Liver (tissue), 9 donors: ENCODE data around the gene FOXO3. TPM values are rescaled to one million over a fixed set of nuclear protein-coding genes. Genes with fewer than 3 reads are reported as not detected.

Source experiments
- DNase-seq: peaks from one replicate; pipeline ENCODE4 v3.0.0-alpha.2; 2017; ENCODE audit warnings: low spot score
- H3K27ac ChIP-seq, 2 donors: one replicate each; pipeline ENCODE4 v1.7.0; 2013; ENCODE audit warnings: inconsistent platforms in 2 of 2, low read length in 2 of 2, control low read depth in 1 of 2, low read depth in 1 of 2, mild to moderate bottlenecking in 1 of 2
- H3K27me3 ChIP-seq, 4 donors: one replicate each; pipeline versions ENCODE4 v1.6.1 to v1.7.0; 2013; ENCODE audit warnings: low read length in 3 of 4, inconsistent platforms in 1 of 4, mild to moderate bottlenecking in 1 of 4, moderate library complexity in 1 of 4; ENCODE audit not compliant: control insufficient read depth in 4 of 4, insufficient read depth in 4 of 4
- H3K36me3 ChIP-seq, 4 donors: one replicate each; pipeline versions ENCODE4 v1.6.1 to v1.7.0; 2013; ENCODE audit warnings: low read length in 3 of 4, mild to moderate bottlenecking in 3 of 4, low read depth in 1 of 4, moderate library complexity in 1 of 4; ENCODE audit not compliant: control insufficient read depth in 4 of 4, insufficient read depth in 3 of 4
- H3K4me1 ChIP-seq, 4 donors: one replicate each; pipeline versions ENCODE4 v1.6.1 to v1.7.0; 2013; ENCODE audit warnings: low read length in 3 of 4, mild to moderate bottlenecking in 3 of 4, moderate library complexity in 1 of 4; ENCODE audit not compliant: control insufficient read depth in 4 of 4, insufficient read depth in 4 of 4
- H3K4me3 ChIP-seq, 3 donors: one replicate each; pipeline versions ENCODE4 v1.6.1 to v1.7.0; 2013; ENCODE audit warnings: low read length in 3 of 3, control low read depth in 1 of 3, low read depth in 1 of 3, mild to moderate bottlenecking in 1 of 3
- H3K9ac ChIP-seq, 2 donors: one replicate each; pipeline ENCODE4 v1.7.0; 2013; ENCODE audit warnings: low read length in 2 of 2, mild to moderate bottlenecking in 2 of 2, moderate library complexity in 2 of 2, control low read depth in 1 of 2, low read depth in 1 of 2
- H3K9me3 ChIP-seq, 4 donors: one replicate each; pipeline versions ENCODE4 v1.6.1 to v1.7.0; 2013; ENCODE audit warnings: low read length in 3 of 4; ENCODE audit not compliant: control insufficient read depth in 4 of 4
- ATF3 ChIP-seq: IDR thresholded peaks from 2 replicates; pipeline ENCODE4 v1.6.1; 2016; ENCODE audit warnings: antibody characterized with exemption
- CTCF ChIP-seq: fragments of 150-350 bp; IDR thresholded peaks from 2 replicates; pipeline ENCODE4 v1.5.1; 2017; ENCODE audit warnings: improper control_type of control experiment, low read depth, low read length; ENCODE audit not compliant: missing input control
- EGR1 ChIP-seq, 2 donors: IDR thresholded peaks; 2 replicates each; pipeline ENCODE4 v1.6.1; 2016 to 2018; ENCODE audit warnings: antibody characterized with exemption in 2 of 2, low read depth in 2 of 2
- FOXA1 ChIP-seq: IDR thresholded peaks from 2 replicates; pipeline ENCODE4 v1.6.1; 2016; ENCODE audit warnings: antibody characterized with exemption
- FOXA2 ChIP-seq: IDR thresholded peaks from 2 replicates; pipeline ENCODE4 v1.6.1; 2016; ENCODE audit warnings: antibody characterized with exemption
- GABPA ChIP-seq, 2 donors: IDR thresholded peaks in 1 of 2; conservative IDR thresholded peaks in 1 of 2; 2 replicates each; pipeline ENCODE4 v1.6.1; 2016; ENCODE audit warnings: antibody characterized with exemption in 2 of 2, mild to moderate bottlenecking in 1 of 2, moderate library complexity in 1 of 2
- HNF4A ChIP-seq, 2 donors: conservative IDR thresholded peaks; 2 replicates each; pipeline ENCODE4 v1.6.1; 2016; ENCODE audit warnings: antibody characterized with exemption in 2 of 2, mild to moderate bottlenecking in 2 of 2
- HNF4G ChIP-seq: IDR thresholded peaks from 2 replicates; pipeline ENCODE4 v1.6.1; 2016; ENCODE audit warnings: antibody characterized with exemption
- JUND ChIP-seq, 2 donors: IDR thresholded peaks; 2 replicates each; pipeline ENCODE4 v1.6.1; 2016; ENCODE audit warnings: antibody characterized with exemption in 2 of 2
- MAX ChIP-seq: IDR thresholded peaks from 2 replicates; pipeline ENCODE4 v1.6.1; 2016; ENCODE audit warnings: antibody characterized with exemption
- NR2F2 ChIP-seq: IDR thresholded peaks from 2 replicates; pipeline ENCODE4 v1.6.1; 2016; ENCODE audit warnings: antibody characterized with exemption
- RAD21 ChIP-seq, 2 donors: IDR thresholded peaks; 2 replicates each; pipeline ENCODE4 v1.6.1; 2016; ENCODE audit warnings: antibody characterized with exemption in 2 of 2, mild to moderate bottlenecking in 2 of 2
- REST ChIP-seq: IDR thresholded peaks from 2 replicates; pipeline ENCODE4 v1.6.1; 2016; ENCODE audit warnings: antibody characterized with exemption, mild to moderate bottlenecking
- RXRA ChIP-seq, 2 donors: IDR thresholded peaks; 2 replicates each; pipeline ENCODE4 v1.6.1; 2017 to 2018; ENCODE audit warnings: antibody characterized with exemption in 2 of 2, mild to moderate bottlenecking in 1 of 2
- SP1 ChIP-seq: IDR thresholded peaks from 2 replicates; pipeline ENCODE4 v1.6.1; 2018; ENCODE audit warnings: antibody characterized with exemption, mild to moderate bottlenecking
- TAF1 ChIP-seq: conservative IDR thresholded peaks from 2 replicates; pipeline ENCODE4 v1.6.1; 2016; ENCODE audit warnings: antibody characterized with exemption, mild to moderate bottlenecking
- YY1 ChIP-seq: IDR thresholded peaks from 2 replicates; pipeline ENCODE4 v1.6.1; 2016; ENCODE audit warnings: antibody characterized with exemption, mild to moderate bottlenecking
- ZBTB33 ChIP-seq: IDR thresholded peaks from 2 replicates; pipeline ENCODE4 v1.6.1; 2016; ENCODE audit warnings: antibody characterized with exemption
- WGBS: extraction: QIAGEN DNeasy Blood & Tissue Kit; methylation state at CpG from one replicate; pipeline ENCODE4 v1.1.7; 2013; 5-methylcytosine and 5-hydroxymethylcytosine counted together
- polyA plus RNA-seq, 2 donors: library from polyadenylated mRNA; stranded (reverse) in 1 of 2; unstranded in 1 of 2; fragments of 200-250 nt in 1 of 2; fragments of >200 nt in 1 of 2; fragmentation: Nextera tagmentation in 1 of 2; extraction: Ambion mirVana in 1 of 2; gene quantifications; one replicate each; pipeline versions ENCODE4 v1.2.1 to v1.2.3, GENCODE V29; 2013 to 2015
- total RNA-seq, 2 donors: library from RNA; depleted of rRNA; stranded (reverse); fragments of >200 nt; gene quantifications; one replicate each; pipeline ENCODE4 v1.2.3, GENCODE V29; 2014
- donor health status: healthy.
- donor health status: healthy.
- donor health status: healthy.
- donor health status: healthy.
- donor health status: healthy.

The FOXO3 gene
- total and polyA plus RNA-seq, 4 donors: 6.0 to 72.2 (median 17.3) TPM

GRCh38 chr6:108669673-108670072 is 109.0 kb downstream of the FOXO3 start:
- no peak for TF ChIP-seq FOXA2
- TF ChIP-seq FOXA1: no peak
- no peak for TF ChIP-seq HNF4G
- no peak for TF ChIP-seq TAF1
- TF ChIP-seq CTCF: no peak
- peaks cover 0 to 10% (median 4%) of the 10 kb centered on the region in 4 donors for H3K4me1 ChIP-seq
- no peaks in the 10 kb centered on the region for H3K27me3 ChIP-seq
- no peak overlapping the region for H3K4me3 ChIP-seq
- H3K36me3 ChIP-seq: peaks cover 3 to 15% (median 7%) of the 10 kb centered on the region in 4 donors
- DNase-seq: no peak
- H3K27ac ChIP-seq: no peak overlapping the region
- no peak overlapping the region for H3K9ac ChIP-seq
- no peaks in the 10 kb centered on the region for H3K9me3 ChIP-seq
- WGBS: 100% methylated on average over 1 of the region's 1 CpG

GRCh38 chr6:108671175-108671574 is 110.5 kb downstream of the FOXO3 start:
- Histone ChIP-seq H3K9me3 (no peaks in the 10 kb centered on the region), H3K9ac (no peak overlapping the region), H3K27me3 (no peaks in the 10 kb centered on the region), H3K4me3 (no peak overlapping the region), H3K27ac (no peak overlapping the region), H3K4me1 (peaks cover 4 to 16% (median 8%) of the 10 kb centered on the region in 4 donors), H3K36me3 (peaks cover 3 to 6% (median 3%) of the 10 kb centered on the region in 4 donors)
- 74% methylated on average over 2 of the region's 2 CpGs for WGBS
- TF ChIP-seq GABPA (IDR thresholded peaks at IDR 0.05 in 1 of 2, conservative IDR thresholded peaks at IDR 0.05 in 1 of 2): no peak
- TF ChIP-seq FOXA2: no peak
- TF ChIP-seq HNF4G: no peak
- no peak for TF ChIP-seq NR2F2
- TF ChIP-seq REST: no peak
- TF ChIP-seq JUND (IDR thresholded peaks at IDR 0.05): no peak
- TF ChIP-seq ZBTB33: no peak
- no peak for TF ChIP-seq FOXA1
- TF ChIP-seq RXRA (IDR thresholded peaks at IDR 0.05): no peak
- TF ChIP-seq CTCF: no peak
- TF ChIP-seq ATF3: no peak
- no peak for TF ChIP-seq EGR1 (IDR thresholded peaks at IDR 0.05; ENCODE audit: low read depth in 2 of 2)
- TF ChIP-seq MAX: no peak
- TF ChIP-seq SP1: no peak
- no peak for TF ChIP-seq RAD21 (IDR thresholded peaks at IDR 0.05)
- TF ChIP-seq HNF4A (conservative IDR thresholded peaks at IDR 0.05): no peak
- no peak for TF ChIP-seq TAF1
- no peak for TF ChIP-seq YY1
- no peak for DNase-seq
